ENCODE data around the gene NUPR2. TPM values are rescaled to one million over a fixed set of nuclear protein-coding genes. Genes with fewer than 3 reads are reported as not detected.

NUPR2 gene
- not detected in 2 replicates for total RNA-seq

GRCh38 chr7:56115852-56116538, at the start of gene NUPR2:
TSS of gene NUPR2 (minus strand) at chr7:56116417. CDS start at chr7:56116314, 103 bp downstream.

GRCh38 chr7:56106108-56107073, 9.8 kb downstream of the NUPR2 start, which contains the start of gene CHCHD2:
TSS of gene CHCHD2 (minus strand) at chr7:56106476. CDS start at chr7:56106413, 63 bp downstream.

GRCh38 chr7:56092789-56093531, 23.3 kb downstream of the NUPR2 start, which contains the start of gene PHKG1:
TSS of gene PHKG1 (minus strand) at chr7:56092952. CDS start at chr7:56088941, 4,011 bp downstream.

Other genes starting within 250 kb of the NUPR2 start
- gene ZNF713, start 229.0 kb downstream of the NUPR2 start, total RNA-seq = 0.58 and 1.2 TPM in 2 replicates
- gene MRPS17, start 164.5 kb downstream of the NUPR2 start, total RNA-seq = 10.3 and 12.8 TPM in 2 replicates
- 40.0 and 57.3 TPM in 2 replicates for gene NIPSNAP2, start 151.8 kb downstream of the NUPR2 start, total RNA-seq
- gene PSPH, start 65.0 kb downstream of the NUPR2 start, total RNA-seq = 50.3 and 60.8 TPM in 2 replicates
- gene CCT6A, start 64.7 kb downstream of the NUPR2 start, total RNA-seq = 111 and 186 TPM in 2 replicates
- 229 and 259 TPM in 2 replicates for gene SUMF2, start 52.1 kb downstream of the NUPR2 start, total RNA-seq
- gene PHKG1, start 23.5 kb downstream of the NUPR2 start, total RNA-seq = 0.99 and 1.6 TPM in 2 replicates
- gene CHCHD2, start 9.9 kb downstream of the NUPR2 start, total RNA-seq = 203 and 460 TPM in 2 replicates